NB4 (cell line): Measurements from ENCODE around the gene PRSS53.
"Not testable (repeated sequence)": the region's sequence is repeated elsewhere in the genome, so short reads cannot be mapped to it uniquely, and the experiment has no call there.

Experiments used
- DNase-seq: peaks from one replicate; pipeline ENCODE4 v3.0.0; 2010; ENCODE audit warnings: low read depth
- H3K4me3 ChIP-seq: one replicate; pipeline ENCODE4 v1.5.1; 2011; ENCODE audit warnings: mild to moderate bottlenecking, low read depth, low read length, moderate library complexity
- CTCF ChIP-seq: IDR thresholded peaks from one replicate; pipeline ENCODE4 v1.5.1; 2012; ENCODE audit warnings: low read depth, low read length
- MAX ChIP-seq: IDR thresholded peaks from 2 replicates; pipeline ENCODE4 v1.6.1; 2011; ENCODE audit warnings: low read depth, low read length
- MYC ChIP-seq: IDR thresholded peaks from 2 replicates; pipeline ENCODE4 v1.6.1; 2011; ENCODE audit warnings: low read depth, low read length
- POLR2A ChIP-seq: IDR thresholded peaks from 2 replicates; pipeline ENCODE4 v1.6.1; 2011; ENCODE audit warnings: mild to moderate bottlenecking; ENCODE audit not compliant: insufficient read length; ENCODE audit errors: extremely low read depth

PRSS53 gene

DNA sequence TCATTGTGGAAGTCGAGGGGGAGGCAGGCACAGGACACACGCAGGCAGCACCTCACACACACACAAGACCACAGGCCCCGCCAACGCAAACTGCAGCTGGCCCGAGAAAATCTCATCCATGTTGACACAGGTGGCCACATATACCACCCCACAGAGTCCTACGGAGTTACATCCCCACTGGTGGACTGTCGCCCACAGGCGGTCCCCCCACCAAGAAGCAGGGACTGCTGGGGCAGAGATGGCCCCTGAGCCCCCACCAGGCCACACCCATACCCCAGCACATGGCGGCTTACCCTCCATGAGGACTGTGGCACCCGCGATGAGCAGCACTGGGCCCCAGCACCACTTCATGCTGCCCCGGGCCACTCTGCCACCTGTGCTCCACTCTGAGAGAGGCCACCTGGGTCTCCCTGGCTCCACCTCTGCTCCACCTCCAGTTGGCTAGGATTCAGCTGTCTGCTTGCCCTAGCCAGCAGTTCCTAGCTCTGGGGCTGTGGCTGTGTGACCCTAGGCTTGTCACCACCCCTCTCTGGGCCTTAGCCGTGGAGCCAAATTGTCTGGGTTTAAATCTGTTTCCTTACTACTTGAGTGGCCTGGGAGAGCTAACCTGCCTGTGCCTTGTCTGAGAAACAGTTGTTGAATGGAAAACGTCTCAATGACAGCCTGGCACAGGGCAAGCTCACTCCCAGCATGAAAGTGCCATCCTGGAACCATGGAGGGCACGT lies at the start of gene PRSS53:
Gene PRSS53, minus strand, starts transcription at position 485 of the 725 bp plus-strand sequence. Its CDS starts 134 bp downstream, at position 351.
- no peak for TF ChIP-seq CTCF
- TF ChIP-seq MYC = no peak
- TF ChIP-seq POLR2A = no peak
- TF ChIP-seq MAX = no peak
- H3K4me3 ChIP-seq = no peak within 1 kb of the TSS
- no peak for DNase-seq

- not testable (repeated sequence) for DNase-seq, H3K4me3 ChIP-seq
Observed at GRCh38 chr16:31136822-31137499, 48.2 kb upstream of the PRSS53 start.

GRCh38 chr16:31136287-31136662 lies 47.5 kb upstream of the PRSS53 start:
- TF ChIP-seq CTCF (no peak), MAX (no peak), MYC (no peak), POLR2A (no peak)
- no peak for DNase-seq
- H3K4me3 ChIP-seq = no peak overlapping the region

- DNase-seq = no peak
Observed at GRCh38 chr16:31135535-31136286, 47.0 kb upstream of the PRSS53 start, which contains the start of gene PRSS8. PRSS8 (minus strand) TSS chr16:31135727; CDS start chr16:31135498, 229 bp downstream.

DNA sequence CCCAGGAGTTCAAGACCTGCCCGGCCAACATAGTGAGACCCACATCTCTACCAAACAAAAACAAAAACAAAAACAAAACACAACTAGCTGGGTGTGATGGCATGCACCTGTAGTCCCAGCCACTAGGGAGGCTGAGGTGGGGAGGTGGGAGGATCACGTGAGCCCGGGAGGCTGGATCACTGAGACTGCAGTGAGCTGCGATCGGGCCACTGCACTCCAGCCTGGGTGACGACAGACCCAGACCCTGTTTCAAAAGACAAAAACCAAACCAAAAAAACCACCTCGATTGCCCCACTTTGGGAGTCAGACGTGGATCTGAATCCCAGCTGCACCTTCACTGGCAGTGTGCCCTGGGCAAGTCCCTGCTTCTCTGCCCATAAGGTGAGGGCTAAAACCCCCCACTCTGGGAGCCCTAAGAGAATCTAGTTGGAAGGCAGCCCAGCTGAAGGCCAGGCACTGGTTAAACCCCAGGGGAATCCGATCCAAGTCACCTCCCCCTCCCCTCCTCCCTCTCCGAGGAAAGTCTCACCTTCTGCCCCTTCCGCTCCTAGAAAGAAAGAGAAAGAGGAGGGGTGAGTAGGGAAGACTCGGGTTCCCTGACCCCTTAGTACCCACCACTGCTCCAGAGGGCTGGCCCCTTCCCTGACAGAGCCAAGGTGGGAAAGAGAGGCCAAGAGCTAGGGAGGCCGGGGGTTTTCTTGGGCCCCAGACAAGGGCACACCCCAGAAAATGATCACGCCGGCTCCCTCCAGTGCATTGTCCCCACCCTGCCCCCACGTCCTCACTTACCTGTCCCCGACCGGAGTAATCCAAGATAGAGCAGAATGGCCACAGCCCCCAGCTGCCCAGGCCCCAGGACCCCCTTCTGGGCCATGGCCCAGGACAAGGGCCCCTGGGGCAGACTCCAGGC lies 46.1 kb upstream of the PRSS53 start:
- TF ChIP-seq CTCF = no peak
- TF ChIP-seq POLR2A = no peak
- no peak for TF ChIP-seq MAX
- TF ChIP-seq MYC = no peak
- no peak overlapping the region for H3K4me3 ChIP-seq
- DNase-seq = peak; percentile 49

More at GRCh38 chr16:31135535-31136286, 47.0 kb upstream of the PRSS53 start, which contains the start of gene PRSS8:
- no peak within 1 kb of the TSS for H3K4me3 ChIP-seq
- TF ChIP-seq MYC = no peak

DNA sequence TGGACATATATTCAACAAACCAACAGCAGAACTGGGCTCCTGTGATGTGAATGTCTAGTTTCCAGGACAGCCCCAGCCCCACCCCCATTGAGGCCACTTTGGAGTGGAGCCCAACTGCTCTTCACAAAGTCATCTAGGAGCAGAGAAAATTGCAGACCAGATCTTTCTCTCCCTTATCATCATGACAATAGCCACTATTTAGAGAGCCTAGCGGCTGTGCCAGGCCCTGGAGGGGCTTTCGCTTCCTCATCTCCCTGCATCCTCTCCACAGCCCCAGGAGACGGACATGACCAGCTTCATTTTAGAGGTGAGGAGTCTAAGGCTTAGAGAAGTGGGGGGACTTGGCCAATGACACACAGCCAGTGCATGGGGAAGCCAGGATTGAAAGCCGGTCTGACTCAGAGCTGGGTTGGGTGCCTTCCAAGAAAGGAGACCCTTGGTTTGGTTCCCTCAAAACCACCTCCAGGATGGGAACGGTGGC lies 45.4 kb upstream of the PRSS53 start:
- no peak for TF ChIP-seq MYC
- TF ChIP-seq MAX = no peak
- no peak for TF ChIP-seq POLR2A
- TF ChIP-seq CTCF = no peak
- no peak overlapping the region for H3K4me3 ChIP-seq
- DNase-seq = peak; percentile 32
